Suprapubic skin (tissue), 3 donors: ENCODE measurements around the gene ATG3.
"Not testable (repeated sequence)": the region's sequence is repeated elsewhere in the genome, so short reads cannot be mapped to it uniquely, and the experiment has no call there.

Experiments
- CTCF ChIP-seq, 2 donors: fragments of 200-600 bp in 1 of 2; fragments of 450-650 bp in 1 of 2; sonication (generic) in 1 of 2; IDR thresholded peaks; one replicate each; pipeline ENCODE4 v1.5.1; 2016 to 2019; ENCODE audit warnings: antibody characterized with exemption in 2 of 2, mild to moderate bottlenecking in 1 of 2, moderate library complexity in 1 of 2
- EP300 ChIP-seq: sonication (generic); formaldehyde crosslinking; IDR thresholded peaks from one replicate; pipeline ENCODE4 v1.6.1; 2017; ENCODE audit warnings: antibody characterized with exemption
- POLR2A ChIP-seq, 2 donors: fragments of 450-650 bp; IDR thresholded peaks; one replicate each; pipeline ENCODE4 v1.6.1; 2017; ENCODE audit warnings: antibody characterized with exemption in 2 of 2, mild to moderate bottlenecking in 2 of 2, moderate library complexity in 2 of 2

GRCh38 chr3:112494448-112494767, 67.4 kb downstream of the ATG3 start:
- TF ChIP-seq CTCF (IDR thresholded peaks at IDR 0.05); POLR2A (IDR thresholded peaks at IDR 0.05); EP300: not testable (repeated sequence)
